Measurements from ENCODE around the gene SERPINC1. TPM values are rescaled to one million over a fixed set of nuclear protein-coding genes. Genes with fewer than 3 reads are reported as not detected.
A peak's percentile ranks its signal among the peaks of the same experiment; 100 is the strongest.
"Not testable (repeated sequence)": the region's sequence is repeated elsewhere in the genome, so short reads cannot be mapped to it uniquely, and the experiment has no call there.

Gene SERPINC1
- total RNA-seq, 2 donors from 2014 or later, result not detected

GRCh38 chr1:173865468-173866164 is 51.5 kb downstream of the SERPINC1 start:
- H3K27ac ChIP-seq, result peak overlapping the region in 2 of 4 donors; percentile 13
- 20 to 24% methylated on average over 4 of the region's 4 CpGs for WGBS, 2 donors
- TF ChIP-seq, protein P1, sequence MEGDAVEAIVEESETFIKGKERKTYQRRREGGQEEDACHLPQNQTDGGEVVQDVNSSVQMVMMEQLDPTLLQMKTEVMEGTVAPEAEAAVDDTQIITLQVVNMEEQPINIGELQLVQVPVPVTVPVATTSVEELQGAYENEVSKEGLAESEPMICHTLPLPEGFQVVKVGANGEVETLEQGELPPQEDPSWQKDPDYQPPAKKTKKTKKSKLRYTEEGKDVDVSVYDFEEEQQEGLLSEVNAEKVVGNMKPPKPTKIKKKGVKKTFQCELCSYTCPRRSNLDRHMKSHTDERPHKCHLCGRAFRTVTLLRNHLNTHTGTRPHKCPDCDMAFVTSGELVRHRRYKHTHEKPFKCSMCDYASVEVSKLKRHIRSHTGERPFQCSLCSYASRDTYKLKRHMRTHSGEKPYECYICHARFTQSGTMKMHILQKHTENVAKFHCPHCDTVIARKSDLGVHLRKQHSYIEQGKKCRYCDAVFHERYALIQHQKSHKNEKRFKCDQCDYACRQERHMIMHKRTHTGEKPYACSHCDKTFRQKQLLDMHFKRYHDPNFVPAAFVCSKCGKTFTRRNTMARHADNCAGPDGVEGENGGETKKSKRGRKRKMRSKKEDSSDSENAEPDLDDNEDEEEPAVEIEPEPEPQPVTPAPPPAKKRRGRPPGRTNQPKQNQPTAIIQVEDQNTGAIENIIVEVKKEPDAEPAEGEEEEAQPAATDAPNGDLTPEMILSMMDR (IDR thresholded peaks at IDR 0.05), result no peak
- no peak for TF ChIP-seq POLR2A (IDR thresholded peaks at IDR 0.05)
- ATAC-seq (no peak), DNase-seq (no peak)
- peaks cover 50% of the 10 kb centered on the region for H3K4me1 ChIP-seq
- peaks cover 0 to 11% of the 10 kb centered on the region in 2 donors for H3K36me3 ChIP-seq (replicated peaks in 1 of 2; ENCODE audit: insufficient read depth in 1 of 2, low read depth in 2 of 2)
- no peaks in the 10 kb centered on the region for H3K27me3 ChIP-seq
- H3K9me3 ChIP-seq, result no peaks in the 10 kb centered on the region
- H3K4me3 ChIP-seq, result peak overlapping the region in 1 of 2 donors; percentile 88
- intact Hi-C loops (cut with DNase I), result loop anchor here (10.0 kb wide), 1 partner anchor 89 kb away; no protein-coding TSS in a partner anchor

- ATAC-seq, result no peak
- no peak overlapping the region for H3K4me3 ChIP-seq
- H3K4me1 ChIP-seq, result peaks cover 37% of the 10 kb centered on the region
- no peaks in the 10 kb centered on the region for H3K9me3 ChIP-seq
- H3K27ac ChIP-seq, result no peak overlapping the region
- H3K36me3 ChIP-seq (replicated peaks in 1 of 2; ENCODE audit: insufficient read depth in 1 of 2, low read depth in 2 of 2), result peaks cover 0 to 11% of the 10 kb centered on the region in 2 donors
- no peaks in the 10 kb centered on the region for H3K27me3 ChIP-seq
- intact Hi-C loops (cut with DNase I), result loop anchor here (10.0 kb wide), 1 partner anchor 90 kb away; no protein-coding TSS in a partner anchor
- 73 to 76% methylated on average over 5 of the region's 5 CpGs for WGBS, 2 donors
- TF ChIP-seq POLR2A (IDR thresholded peaks at IDR 0.05), result no peak
- no peak for DNase-seq
Observed at GRCh38 chr1:173864179-173864867, 52.8 kb downstream of the SERPINC1 start.

- Histone ChIP-seq H3K27ac (no peak overlapping the region), H3K36me3 (replicated peaks in 1 of 2; ENCODE audit: insufficient read depth in 1 of 2, low read depth in 2 of 2) (peaks cover 0 to 15% of the 10 kb centered on the region in 2 donors), H3K4me3 (no peak overlapping the region), H3K4me1 (peaks cover 33% of the 10 kb centered on the region), H3K9me3 (no peaks in the 10 kb centered on the region), H3K27me3 (no peaks in the 10 kb centered on the region)
- ATAC-seq (no peak), DNase-seq (no peak)
- TF ChIP-seq POLR2A (IDR thresholded peaks at IDR 0.05), result no peak
- TF ChIP-seq, protein P1 (IDR thresholded peaks at IDR 0.05), result no peak
- intact Hi-C loops (cut with DNase I), result loop anchor here (10.0 kb wide), 1 partner anchor 91 kb away; no protein-coding TSS in a partner anchor
Observed at GRCh38 chr1:173863224-173864161, 53.6 kb downstream of the SERPINC1 start.

DNA sequence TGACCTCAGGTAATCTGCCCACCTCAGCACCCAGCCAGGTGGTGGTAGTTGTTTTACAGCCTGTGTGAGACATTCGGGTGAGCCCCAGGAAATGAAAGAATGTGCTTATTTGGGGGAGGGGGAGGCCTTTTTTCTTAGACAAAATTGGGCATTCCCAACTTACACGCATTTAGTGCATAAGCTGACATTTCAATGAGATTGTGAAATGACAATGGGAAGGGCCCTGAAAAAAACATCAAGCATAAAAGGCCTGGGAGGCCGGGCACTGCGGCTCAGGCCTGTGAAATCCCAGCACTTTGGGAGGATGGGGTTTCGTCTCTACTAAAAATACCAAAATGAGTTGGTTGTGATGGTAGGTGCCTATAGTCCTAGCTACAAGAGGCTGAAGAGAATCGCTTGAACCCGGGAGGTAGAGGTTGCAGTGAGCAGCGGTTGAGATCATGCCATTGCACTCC is 54.3 kb downstream of the SERPINC1 start:
- Histone ChIP-seq H3K4me1 (peaks cover 33% of the 10 kb centered on the region), H3K36me3 (replicated peaks in 1 of 2; ENCODE audit: insufficient read depth in 1 of 2, low read depth in 2 of 2) (peaks cover 0 to 15% of the 10 kb centered on the region in 2 donors), H3K9me3 (no peaks in the 10 kb centered on the region), H3K27me3 (no peaks in the 10 kb centered on the region), H3K4me3 (no peak overlapping the region), H3K27ac (peak overlapping the region in 1 of 4 donors; percentile 13)
- no peak for TF ChIP-seq POLR2A (IDR thresholded peaks at IDR 0.05)
- TF ChIP-seq, protein P1 (IDR thresholded peaks at IDR 0.05), result no peak
- 83 to 94% methylated on average over 8 of the region's 8 CpGs for WGBS, 2 donors
- intact Hi-C loops (cut with DNase I), result loop anchor here (10.0 kb wide), 1 partner anchor 92 kb away; no protein-coding TSS in a partner anchor
- DNase-seq (no peak), ATAC-seq (no peak)

DNA sequence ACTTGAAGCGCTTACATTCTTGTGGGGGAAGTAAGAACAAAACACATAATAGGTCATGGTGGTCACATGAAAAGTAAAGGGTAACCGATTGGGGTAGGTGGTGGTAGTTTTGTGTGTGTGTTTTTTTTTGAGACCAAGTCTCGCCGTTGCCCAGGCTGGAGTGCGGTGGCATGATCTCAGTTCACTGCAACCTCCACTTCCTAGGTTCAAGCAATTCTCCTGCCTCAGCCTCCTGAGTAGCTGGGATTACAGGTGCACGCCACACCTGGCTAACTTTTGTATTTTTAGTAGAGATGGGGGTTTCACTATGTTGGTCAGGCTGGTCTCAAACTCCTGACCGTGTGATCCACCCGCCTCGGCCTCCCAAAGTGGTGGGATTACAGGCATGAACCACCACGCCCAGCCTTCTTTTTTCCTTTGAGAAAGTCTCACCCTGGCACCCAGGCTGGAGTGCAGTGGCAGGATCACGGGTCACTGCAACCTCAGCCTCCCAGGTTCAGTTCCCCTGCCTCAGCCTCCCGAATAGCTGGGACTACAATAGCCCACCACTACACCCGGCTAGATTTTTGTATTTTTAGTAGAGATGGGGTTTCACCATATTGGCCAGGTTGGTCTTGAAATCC is 54.9 kb downstream of the SERPINC1 start:
- intact Hi-C loops (cut with DNase I), result loop anchor here (10.0 kb wide), 1 partner anchor 93 kb away; no protein-coding TSS in a partner anchor
- not testable (repeated sequence) for DNase-seq, ATAC-seq, H3K4me3 ChIP-seq, H3K27me3 ChIP-seq, H3K9me3 ChIP-seq
- H3K4me1 ChIP-seq, result peaks cover 33% of the 10 kb centered on the region
- peaks cover 0 to 15% of the 10 kb centered on the region in 2 donors for H3K36me3 ChIP-seq (replicated peaks in 1 of 2; ENCODE audit: insufficient read depth in 1 of 2, low read depth in 2 of 2)
- 90 to 94% methylated on average over 13 of the region's 13 CpGs for WGBS, 2 donors
- peak overlapping the region in 1 of 4 donors; percentile 13 for H3K27ac ChIP-seq
